ENCODE results near the gene MLPH. TPM values are rescaled to one million over a fixed set of nuclear protein-coding genes. Genes with fewer than 3 reads are reported as not detected.
A peak's percentile ranks its signal among the peaks of the same experiment; 100 is the strongest.

MLPH gene
- total and polyA plus RNA-seq, 12 donors, result 9.7 to 60.0 (median 40.8) TPM

GRCh38 chr2:237603049-237603717, 116.1 kb downstream of the MLPH start:
- 75 to 87% methylated on average over 13 of the region's 13 CpGs for WGBS, 2 donors
- intact Hi-C loops (cut with DNase I), result loop anchor here in 7 of 10 donors (5.0 to 10.0 kb wide), 4 partner anchors 62 to 144 kb away; no protein-coding TSS in a partner anchor
- TF ChIP-seq CTCF (IDR thresholded peaks at IDR 0.05), result no peak
- DNase-seq (no peak), ATAC-seq (no peak)
- H3K27me3 ChIP-seq, result no peaks in the 10 kb centered on the region
- H3K36me3 ChIP-seq, result no peaks in the 10 kb centered on the region
- peak overlapping the region in 5 of 10 donors; percentile 9 to 62 (median 55) for H3K27ac ChIP-seq
- H3K9me3 ChIP-seq, result no peaks in the 10 kb centered on the region
- H3K4me3 ChIP-seq, result no peak overlapping the region
- H3K4me1 ChIP-seq, result peaks cover 6 to 50% (median 37%) of the 10 kb centered on the region in 9 donors

GRCh38 chr2:237603718-237604362, 116.8 kb downstream of the MLPH start:
- peak in 7 of 8 donors; percentile 34 to 81 (median 57) for ATAC-seq

GRCh38 chr2:237604391-237604790, 117.3 kb downstream of the MLPH start:
- intact Hi-C loops (cut with DNase I), result loop anchor here in 7 of 10 donors (5.0 to 10.0 kb wide), 4 partner anchors 60 to 143 kb away; no protein-coding TSS in a partner anchor
- no peaks in the 10 kb centered on the region for H3K9me3 ChIP-seq
- H3K27me3 ChIP-seq, result no peaks in the 10 kb centered on the region
- peaks cover 6 to 48% (median 35%) of the 10 kb centered on the region in 9 donors for H3K4me1 ChIP-seq
- 85 to 87% methylated on average over 11 of the region's 11 CpGs for WGBS, 2 donors
- peak overlapping the region in 4 of 10 donors; percentile 16 to 62 (median 56) for H3K27ac ChIP-seq
- no peak overlapping the region for H3K4me3 ChIP-seq
- H3K36me3 ChIP-seq, result no peaks in the 10 kb centered on the region
- TF ChIP-seq CTCF (IDR thresholded peaks at IDR 0.05), result no peak
- no peak for ATAC-seq
- DNase-seq, result no peak

More at GRCh38 chr2:237603718-237604362, 116.8 kb downstream of the MLPH start:
- H3K27me3 ChIP-seq, result no peaks in the 10 kb centered on the region
- TF ChIP-seq CTCF (IDR thresholded peaks at IDR 0.05), result no peak
- peak overlapping the region in 6 of 10 donors; percentile 9 to 62 (median 48) for H3K27ac ChIP-seq
- DNase-seq, result peak in 1 of 2 donors; percentile 64
- H3K9me3 ChIP-seq, result no peaks in the 10 kb centered on the region
- no peaks in the 10 kb centered on the region for H3K36me3 ChIP-seq
- peaks cover 6 to 50% (median 37%) of the 10 kb centered on the region in 9 donors for H3K4me1 ChIP-seq
- WGBS, 2 donors, result 42 to 49% methylated on average over 15 of the region's 15 CpGs
- intact Hi-C loops (cut with DNase I), result loop anchor here in 7 of 10 donors (5.0 to 10.0 kb wide), 4 partner anchors 61 to 143 kb away; no protein-coding TSS in a partner anchor
- H3K4me3 ChIP-seq, result no peak overlapping the region

Small RNAs within 50 kb of the gene (microRNA-seq; reads per million reads assigned to microRNA genes)
- gene MIR6811, result 0.60 to 2.6 reads per million in 2 donors

Other genes with a start within 250 kb of the MLPH start
- gene COL6A3, start 73.1 kb upstream of the MLPH start, total RNA-seq, result 100 to 1,000 TPM in 2 of 10 donors, 10 to 100 TPM in 8; 27.7 to 222 (median 47.5) TPM
- 100 to 1,000 TPM in 1 of 2 donors, 10 to 100 TPM in 1; 33.5 to 116 TPM for gene COL6A3, start 73.1 kb upstream of the MLPH start, polyA plus RNA-seq
- not detected for gene PRLH, start 79.3 kb downstream of the MLPH start, total RNA-seq
- gene PRLH, start 79.3 kb downstream of the MLPH start, polyA plus RNA-seq, result not detected
- gene RAB17, start 103.5 kb downstream of the MLPH start, total RNA-seq, result 1 to 10 TPM; 1.9 to 6.9 (median 4.6) TPM
- 1 to 10 TPM; 4.8 to 7.6 TPM for gene RAB17, start 103.5 kb downstream of the MLPH start, polyA plus RNA-seq
- gene LRRFIP1, start 140.3 kb downstream of the MLPH start, total RNA-seq, result 100 to 1,000 TPM in 9 of 10 donors, 10 to 100 TPM in 1; 91.5 to 132 (median 112) TPM
- 100 to 1,000 TPM; 103 to 111 TPM for gene LRRFIP1, start 140.3 kb downstream of the MLPH start, polyA plus RNA-seq

Measured in heart right ventricle (tissue), 16 donors.